ENCODE results near the gene AGBL1. TPM values are rescaled to one million over a fixed set of nuclear protein-coding genes. Genes with fewer than 3 reads are reported as not detected.

The AGBL1 gene
- total RNA-seq, 2 donors from 2014 or later, result 0.23 to 0.91 TPM

- H3K36me3 ChIP-seq, result no peaks in the 10 kb centered on the region
- no peaks in the 10 kb centered on the region for H3K27me3 ChIP-seq (replicated peaks; ENCODE audit: insufficient read depth)
- no peak for TF ChIP-seq POLR2AphosphoS5 (IDR thresholded peaks at IDR 0.05)
- TF ChIP-seq, protein P1, sequence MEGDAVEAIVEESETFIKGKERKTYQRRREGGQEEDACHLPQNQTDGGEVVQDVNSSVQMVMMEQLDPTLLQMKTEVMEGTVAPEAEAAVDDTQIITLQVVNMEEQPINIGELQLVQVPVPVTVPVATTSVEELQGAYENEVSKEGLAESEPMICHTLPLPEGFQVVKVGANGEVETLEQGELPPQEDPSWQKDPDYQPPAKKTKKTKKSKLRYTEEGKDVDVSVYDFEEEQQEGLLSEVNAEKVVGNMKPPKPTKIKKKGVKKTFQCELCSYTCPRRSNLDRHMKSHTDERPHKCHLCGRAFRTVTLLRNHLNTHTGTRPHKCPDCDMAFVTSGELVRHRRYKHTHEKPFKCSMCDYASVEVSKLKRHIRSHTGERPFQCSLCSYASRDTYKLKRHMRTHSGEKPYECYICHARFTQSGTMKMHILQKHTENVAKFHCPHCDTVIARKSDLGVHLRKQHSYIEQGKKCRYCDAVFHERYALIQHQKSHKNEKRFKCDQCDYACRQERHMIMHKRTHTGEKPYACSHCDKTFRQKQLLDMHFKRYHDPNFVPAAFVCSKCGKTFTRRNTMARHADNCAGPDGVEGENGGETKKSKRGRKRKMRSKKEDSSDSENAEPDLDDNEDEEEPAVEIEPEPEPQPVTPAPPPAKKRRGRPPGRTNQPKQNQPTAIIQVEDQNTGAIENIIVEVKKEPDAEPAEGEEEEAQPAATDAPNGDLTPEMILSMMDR (IDR thresholded peaks at IDR 0.05), result no peak
- H3K4me1 ChIP-seq (replicated peaks), result no peaks in the 10 kb centered on the region
- 95% methylated on average over 4 of the region's 4 CpGs for WGBS
- no peaks in the 10 kb centered on the region for H3K9me3 ChIP-seq
- DNase-seq (ENCODE audit: low spot score), result no peak
- no peak overlapping the region for H3K27ac ChIP-seq
- intact Hi-C loops (cut with DNase I), result no loop called here
- H3K4me3 ChIP-seq, result no peak overlapping the region
Measured at GRCh38 chr15:86676002-86676401, 596.3 kb downstream of the AGBL1 start.

DNA sequence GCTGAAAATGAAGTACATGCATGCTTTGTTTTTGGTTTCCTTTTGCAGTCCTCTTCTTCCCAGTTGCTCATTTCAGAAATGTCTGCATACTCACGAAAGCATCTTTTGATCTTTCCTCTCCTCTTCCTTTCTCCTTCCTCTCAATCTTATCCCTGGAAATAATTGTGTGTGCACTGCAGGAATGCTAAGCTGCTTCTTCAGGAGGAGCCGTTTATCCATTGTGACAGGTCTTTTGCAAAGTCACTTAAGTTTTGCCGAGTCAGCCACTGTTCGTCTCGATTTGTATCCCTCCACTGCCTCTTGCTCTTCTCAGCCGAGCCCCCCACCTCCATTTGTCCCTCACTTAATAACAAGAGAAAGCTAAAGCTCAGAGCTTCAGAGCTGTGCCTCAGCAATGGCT is 597.6 kb downstream of the AGBL1 start:
- 42% methylated on average over 6 of the region's 6 CpGs for WGBS
- Histone ChIP-seq H3K36me3 (no peaks in the 10 kb centered on the region), H3K4me1 (replicated peaks) (no peaks in the 10 kb centered on the region), H3K27me3 (replicated peaks; ENCODE audit: insufficient read depth) (no peaks in the 10 kb centered on the region), H3K27ac (no peak overlapping the region), H3K4me3 (no peak overlapping the region), H3K9me3 (no peaks in the 10 kb centered on the region)
- TF ChIP-seq POLR2A (IDR thresholded peaks at IDR 0.05) (no peak), POLR2AphosphoS5 (IDR thresholded peaks at IDR 0.05) (no peak)
- TF ChIP-seq, protein P1 (IDR thresholded peaks at IDR 0.05), result no peak
- DNase-seq (ENCODE audit: low spot score), result no peak
- intact Hi-C loops (cut with DNase I), result no loop called here

- no peaks in the 10 kb centered on the region for H3K27me3 ChIP-seq (replicated peaks; ENCODE audit: insufficient read depth)
- no peaks in the 10 kb centered on the region for H3K4me1 ChIP-seq (replicated peaks)
- no peak overlapping the region for H3K27ac ChIP-seq
- WGBS, result 84% methylated on average over 3 of the region's 3 CpGs
- no peaks in the 10 kb centered on the region for H3K36me3 ChIP-seq
- TF ChIP-seq, protein P1 (IDR thresholded peaks at IDR 0.05), result no peak
- TF ChIP-seq POLR2A (IDR thresholded peaks at IDR 0.05), result no peak
- TF ChIP-seq POLR2AphosphoS5 (IDR thresholded peaks at IDR 0.05), result no peak
- H3K9me3 ChIP-seq, result no peaks in the 10 kb centered on the region
- no peak overlapping the region for H3K4me3 ChIP-seq
- no peak for DNase-seq (ENCODE audit: low spot score)
- intact Hi-C loops (cut with DNase I), result no loop called here
Measured at GRCh38 chr15:86685263-86685662, 605.6 kb downstream of the AGBL1 start.

DNA sequence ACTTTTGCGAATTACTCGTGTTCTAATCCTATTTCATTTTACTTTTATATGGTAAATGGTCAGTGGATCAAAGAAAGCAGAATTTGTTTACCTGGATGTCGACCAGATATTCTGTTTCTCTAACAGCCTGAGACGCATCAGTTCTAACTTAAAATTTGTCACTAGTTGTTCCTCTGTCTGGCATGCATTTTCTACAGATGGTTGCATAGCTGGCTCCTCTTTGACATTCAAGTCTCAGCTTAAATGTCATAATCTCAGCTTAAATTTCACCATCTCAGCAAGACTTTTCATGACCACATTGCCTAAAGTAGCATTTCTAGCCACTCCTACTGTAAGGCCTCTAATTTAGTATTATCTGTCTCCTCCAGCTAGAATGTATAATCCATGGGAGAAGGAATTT is 609.3 kb downstream of the AGBL1 start:
- WGBS, result 81% methylated on average over 4 of the region's 4 CpGs
- Histone ChIP-seq H3K9me3 (no peaks in the 10 kb centered on the region), H3K36me3 (no peaks in the 10 kb centered on the region), H3K27me3 (replicated peaks; ENCODE audit: insufficient read depth) (no peaks in the 10 kb centered on the region), H3K27ac (no peak overlapping the region), H3K4me1 (replicated peaks) (no peaks in the 10 kb centered on the region), H3K4me3 (no peak overlapping the region)
- intact Hi-C loops (cut with DNase I), result no loop called here
- no peak for DNase-seq (ENCODE audit: low spot score)
- no peak for TF ChIP-seq POLR2AphosphoS5 (IDR thresholded peaks at IDR 0.05)
- TF ChIP-seq, protein P1 (IDR thresholded peaks at IDR 0.05), result no peak
- no peak for TF ChIP-seq POLR2A (IDR thresholded peaks at IDR 0.05)

DNA sequence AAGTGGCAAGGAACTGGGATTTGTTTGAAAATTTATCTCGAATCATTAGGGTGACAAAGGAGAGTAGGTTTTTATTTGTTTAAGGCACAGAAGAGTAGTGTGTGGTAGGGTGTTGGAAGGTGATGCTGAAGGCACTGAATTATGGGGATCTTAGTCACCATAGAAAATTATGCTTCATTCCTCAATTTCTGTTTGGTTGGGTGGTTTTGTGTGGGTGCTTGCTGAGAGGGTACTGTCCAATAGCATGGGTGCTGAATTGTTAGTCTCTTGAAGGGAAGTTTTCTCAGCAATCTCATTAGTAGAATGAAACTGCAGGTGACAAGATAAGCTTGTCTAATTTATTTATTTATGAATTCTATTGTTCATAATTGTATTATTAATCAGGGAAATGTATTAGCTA is 610.9 kb downstream of the AGBL1 start:
- Histone ChIP-seq H3K4me3 (no peak overlapping the region), H3K36me3 (no peaks in the 10 kb centered on the region), H3K4me1 (replicated peaks) (no peaks in the 10 kb centered on the region), H3K27ac (no peak overlapping the region), H3K9me3 (no peaks in the 10 kb centered on the region), H3K27me3 (replicated peaks; ENCODE audit: insufficient read depth) (no peaks in the 10 kb centered on the region)
- WGBS, result 85% methylated on average over 1 of the region's 1 CpG
- no peak for TF ChIP-seq POLR2AphosphoS5 (IDR thresholded peaks at IDR 0.05)
- no peak for TF ChIP-seq POLR2A (IDR thresholded peaks at IDR 0.05)
- TF ChIP-seq, protein P1 (IDR thresholded peaks at IDR 0.05), result no peak
- no peak for DNase-seq (ENCODE audit: low spot score)
- intact Hi-C loops (cut with DNase I), result no loop called here

All from prostate gland (tissue), 2 donors.